Retinal pigment epithelial cell (primary cell): Measurements from ENCODE around the gene TMPRSS4.

Experiments
- DNase-seq: peaks from one replicate; pipeline ENCODE4 v3.0.0-alpha.2; 2010; ENCODE audit warnings: low read depth
- H3K4me3 ChIP-seq: 2 replicates; pipeline ENCODE4 v1.5.1; 2011; ENCODE audit warnings: mild to moderate bottlenecking, low read length, control low read depth, moderate library complexity
- TF ChIP-seq, protein P1 (sequence below): conservative IDR thresholded peaks from 2 replicates; pipeline ENCODE4 v1.5.1; 2011; ENCODE audit warnings: low read depth, low read length, control low read depth, inconsistent platforms

TMPRSS4 gene

DNA sequence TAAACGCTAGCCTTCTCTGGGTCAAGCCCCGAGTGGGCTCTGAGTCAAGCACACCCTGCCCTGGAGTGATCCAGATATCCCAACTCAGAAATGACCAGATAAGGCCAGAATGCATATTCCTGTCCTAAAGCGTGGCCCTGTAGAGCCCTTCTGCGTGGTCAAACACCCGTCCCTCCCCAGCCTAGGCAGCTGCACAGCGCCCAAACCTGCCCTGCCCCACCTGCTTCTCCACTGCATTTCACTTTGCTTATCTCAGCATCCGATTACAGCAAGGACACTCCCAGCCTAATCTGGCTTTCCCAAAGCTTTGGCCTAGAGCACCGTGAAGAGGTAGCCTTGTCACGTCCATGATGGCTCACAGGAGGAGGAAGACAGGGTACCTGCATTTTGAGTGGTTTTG, 11.9 kb upstream of the TMPRSS4 start:
- no peak for DNase-seq
- TF ChIP-seq, protein P1, sequence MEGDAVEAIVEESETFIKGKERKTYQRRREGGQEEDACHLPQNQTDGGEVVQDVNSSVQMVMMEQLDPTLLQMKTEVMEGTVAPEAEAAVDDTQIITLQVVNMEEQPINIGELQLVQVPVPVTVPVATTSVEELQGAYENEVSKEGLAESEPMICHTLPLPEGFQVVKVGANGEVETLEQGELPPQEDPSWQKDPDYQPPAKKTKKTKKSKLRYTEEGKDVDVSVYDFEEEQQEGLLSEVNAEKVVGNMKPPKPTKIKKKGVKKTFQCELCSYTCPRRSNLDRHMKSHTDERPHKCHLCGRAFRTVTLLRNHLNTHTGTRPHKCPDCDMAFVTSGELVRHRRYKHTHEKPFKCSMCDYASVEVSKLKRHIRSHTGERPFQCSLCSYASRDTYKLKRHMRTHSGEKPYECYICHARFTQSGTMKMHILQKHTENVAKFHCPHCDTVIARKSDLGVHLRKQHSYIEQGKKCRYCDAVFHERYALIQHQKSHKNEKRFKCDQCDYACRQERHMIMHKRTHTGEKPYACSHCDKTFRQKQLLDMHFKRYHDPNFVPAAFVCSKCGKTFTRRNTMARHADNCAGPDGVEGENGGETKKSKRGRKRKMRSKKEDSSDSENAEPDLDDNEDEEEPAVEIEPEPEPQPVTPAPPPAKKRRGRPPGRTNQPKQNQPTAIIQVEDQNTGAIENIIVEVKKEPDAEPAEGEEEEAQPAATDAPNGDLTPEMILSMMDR = no peak
- no peak overlapping the region for H3K4me3 ChIP-seq

DNA sequence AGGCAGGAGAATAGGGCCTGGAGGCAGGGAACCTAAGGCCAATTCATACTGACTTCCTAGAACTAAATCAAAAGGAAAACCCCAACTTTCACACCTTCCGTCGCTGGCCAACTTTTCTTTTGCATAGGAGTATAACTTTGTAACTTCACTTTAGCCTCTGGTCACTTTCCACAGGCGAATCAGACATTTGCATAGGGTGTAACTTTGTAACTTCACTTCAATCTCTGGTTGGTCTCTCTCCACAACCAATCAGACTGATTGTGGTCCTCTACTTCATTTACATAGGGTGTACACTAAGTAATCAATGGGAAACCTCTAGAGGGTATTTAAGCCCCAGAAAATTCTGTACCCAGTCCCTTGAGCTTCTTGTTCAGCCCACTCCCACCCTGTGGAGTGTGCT, 11.5 kb upstream of the TMPRSS4 start:
- TF ChIP-seq, protein P1 = no peak
- no peak overlapping the region for H3K4me3 ChIP-seq
- no peak for DNase-seq

DNA sequence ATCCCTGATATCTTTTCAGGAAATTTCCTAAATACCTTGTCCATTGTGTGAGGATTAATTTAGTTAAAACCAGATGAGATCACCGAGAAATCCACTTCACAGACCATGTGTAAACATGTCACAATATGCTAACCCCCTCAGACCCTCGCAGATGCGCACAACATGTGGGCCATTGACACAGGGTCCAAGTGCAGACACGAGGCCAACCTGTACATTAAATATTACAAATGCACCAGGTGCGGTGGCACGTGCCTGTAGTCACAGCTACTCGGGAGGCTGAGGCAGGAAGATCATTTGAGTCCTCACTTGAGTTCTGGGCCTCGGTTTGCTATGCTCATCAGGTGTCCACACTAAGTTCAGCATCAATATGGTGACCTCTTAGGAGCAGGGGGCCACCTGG, 9.9 kb upstream of the TMPRSS4 start:
- TF ChIP-seq, protein P1 = no peak
- no peak overlapping the region for H3K4me3 ChIP-seq
- DNase-seq = no peak

GRCh38 chr11:118068206-118068944, 8.5 kb upstream of the TMPRSS4 start:
- TF ChIP-seq, protein P1 = no peak
- no peak overlapping the region for H3K4me3 ChIP-seq
- DNase-seq = no peak

- DNase-seq = no peak
- no peak overlapping the region for H3K4me3 ChIP-seq
- TF ChIP-seq, protein P1 = no peak
Measured at GRCh38 chr11:118068945-118069612, 7.8 kb upstream of the TMPRSS4 start.

DNA sequence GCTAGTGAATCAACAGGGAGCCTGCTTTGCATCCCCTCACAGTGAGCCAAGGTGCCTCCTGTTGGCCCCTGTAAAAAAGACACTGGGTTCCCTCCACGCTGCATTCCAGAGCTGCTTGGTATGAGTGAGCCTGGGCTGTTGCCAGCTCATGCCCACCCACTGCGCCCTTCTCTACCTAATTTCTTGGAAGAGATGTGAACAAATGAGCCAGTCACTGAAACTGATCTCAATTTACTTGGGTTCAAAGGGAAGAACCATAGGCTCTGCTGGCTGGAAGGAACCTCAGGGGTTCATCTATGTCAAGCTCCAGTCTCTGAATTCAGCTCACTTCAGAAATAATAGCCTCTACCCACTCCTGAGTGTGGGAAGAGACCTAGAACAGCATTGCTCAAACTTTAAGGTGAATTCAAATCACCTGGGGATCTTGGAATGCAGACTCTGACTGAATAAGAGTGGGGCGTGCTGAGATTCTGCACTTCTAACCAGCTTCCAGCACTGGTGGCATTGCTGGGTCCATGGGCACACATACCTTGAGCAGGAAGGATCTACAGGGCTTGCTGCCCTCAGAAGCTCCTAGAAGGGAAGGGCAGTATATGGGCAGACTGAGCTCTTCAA, 5.4 kb upstream of the TMPRSS4 start:
- TF ChIP-seq, protein P1 = no peak
- no peak overlapping the region for H3K4me3 ChIP-seq
- DNase-seq = no peak

- TF ChIP-seq, protein P1 = no peak
- no peak for DNase-seq
- no peak overlapping the region for H3K4me3 ChIP-seq
Measured at GRCh38 chr11:118073554-118073953, 3.3 kb upstream of the TMPRSS4 start.
